HG03025 (cell line): ENCODE data around the gene ABCC3.

Experiments
- ATAC-seq: cut with Tn5 transposase; IDR thresholded peaks from one replicate; pipeline ENCODE4 v1.9.1; 2021; ENCODE audit warnings: mild to moderate bottlenecking, moderate library complexity; ENCODE audit not compliant: unreplicated experiment, low FRiP score

Gene ABCC3

GRCh38 chr17:50682938-50683337 is 48.3 kb downstream of the ABCC3 start:
- ATAC-seq, result no peak

GRCh38 chr17:50683434-50684287 is 49.0 kb downstream of the ABCC3 start:
- ATAC-seq, result no peak

GRCh38 chr17:50684288-50684611 is 49.6 kb downstream of the ABCC3 start:
- no peak for ATAC-seq

GRCh38 chr17:50684612-50685333 is 50.1 kb downstream of the ABCC3 start:
- no peak for ATAC-seq

- ATAC-seq, result no peak
Measured at GRCh38 chr17:50685334-50685665, 50.6 kb downstream of the ABCC3 start.

DNA sequence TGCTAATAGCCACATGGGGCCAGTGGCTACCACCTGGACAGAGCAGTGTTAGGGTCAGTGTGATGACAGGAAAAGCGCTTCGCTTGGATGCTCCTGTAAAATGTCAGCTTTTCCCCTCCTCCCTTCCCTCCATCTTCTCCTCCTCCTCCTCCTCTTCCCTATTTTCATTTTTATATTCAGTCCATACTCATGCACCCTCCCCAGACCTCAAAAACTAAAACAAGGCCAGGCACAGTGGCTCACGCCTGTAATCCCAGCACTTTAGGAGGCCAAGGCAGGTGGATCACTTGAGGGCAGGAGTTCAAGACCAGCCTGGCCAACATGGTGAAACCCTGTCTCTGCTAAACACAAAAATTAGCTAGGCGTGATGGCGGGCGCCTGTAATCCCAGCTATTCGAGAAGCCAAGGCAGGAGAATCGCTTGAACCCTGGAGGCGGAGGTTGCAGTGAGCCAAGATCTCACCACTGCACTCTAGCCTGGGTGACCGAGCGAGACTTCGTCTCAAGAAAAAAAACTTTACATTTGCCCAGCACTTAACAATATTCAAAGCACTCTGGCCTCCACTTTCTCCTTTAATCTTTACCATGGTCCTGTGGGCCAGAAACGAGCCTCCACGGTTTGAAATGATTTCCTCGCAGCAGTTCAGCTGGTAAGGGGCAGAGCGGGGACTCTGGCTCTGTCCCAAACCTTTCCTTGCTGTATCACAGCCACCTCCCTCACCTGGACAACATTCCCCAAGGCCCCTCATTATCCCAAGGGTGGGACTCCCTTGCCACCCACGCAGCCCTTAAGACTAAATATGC is 51.2 kb downstream of the ABCC3 start:
- no peak for ATAC-seq

DNA sequence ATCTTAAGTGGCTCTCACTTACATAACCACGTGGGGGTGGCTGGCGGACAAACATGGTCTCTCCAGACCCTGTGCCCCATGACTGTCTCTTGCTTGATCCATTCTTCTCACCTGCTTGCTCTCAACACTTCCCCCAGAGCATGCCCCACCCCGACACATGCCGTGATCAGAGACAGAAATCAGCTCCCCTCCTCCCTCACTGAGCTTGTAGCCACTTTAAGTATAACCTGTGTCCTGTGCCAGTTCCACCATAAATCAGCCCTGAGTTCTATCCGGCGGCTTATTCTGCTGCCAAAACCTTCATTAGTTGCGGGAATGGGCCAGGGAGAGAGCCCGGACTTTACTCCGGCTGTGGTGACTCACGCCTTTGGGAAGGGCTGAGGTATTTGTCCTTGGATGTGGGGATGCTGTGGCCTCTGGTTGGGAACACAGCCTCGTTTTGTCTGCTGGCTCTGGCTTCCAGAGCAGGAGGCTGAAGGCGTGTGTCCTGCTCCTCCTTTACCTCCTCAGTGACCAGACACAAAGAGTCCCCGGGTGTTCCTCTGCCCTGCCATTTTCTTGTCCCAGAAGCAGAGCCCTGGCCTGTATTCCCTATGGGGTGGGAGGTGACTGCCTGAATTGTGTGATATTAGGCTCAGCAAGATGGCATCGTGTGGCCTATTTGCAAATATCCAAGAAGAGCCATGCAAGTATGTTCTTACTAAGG is 52.0 kb downstream of the ABCC3 start:
- ATAC-seq, result no peak

DNA sequence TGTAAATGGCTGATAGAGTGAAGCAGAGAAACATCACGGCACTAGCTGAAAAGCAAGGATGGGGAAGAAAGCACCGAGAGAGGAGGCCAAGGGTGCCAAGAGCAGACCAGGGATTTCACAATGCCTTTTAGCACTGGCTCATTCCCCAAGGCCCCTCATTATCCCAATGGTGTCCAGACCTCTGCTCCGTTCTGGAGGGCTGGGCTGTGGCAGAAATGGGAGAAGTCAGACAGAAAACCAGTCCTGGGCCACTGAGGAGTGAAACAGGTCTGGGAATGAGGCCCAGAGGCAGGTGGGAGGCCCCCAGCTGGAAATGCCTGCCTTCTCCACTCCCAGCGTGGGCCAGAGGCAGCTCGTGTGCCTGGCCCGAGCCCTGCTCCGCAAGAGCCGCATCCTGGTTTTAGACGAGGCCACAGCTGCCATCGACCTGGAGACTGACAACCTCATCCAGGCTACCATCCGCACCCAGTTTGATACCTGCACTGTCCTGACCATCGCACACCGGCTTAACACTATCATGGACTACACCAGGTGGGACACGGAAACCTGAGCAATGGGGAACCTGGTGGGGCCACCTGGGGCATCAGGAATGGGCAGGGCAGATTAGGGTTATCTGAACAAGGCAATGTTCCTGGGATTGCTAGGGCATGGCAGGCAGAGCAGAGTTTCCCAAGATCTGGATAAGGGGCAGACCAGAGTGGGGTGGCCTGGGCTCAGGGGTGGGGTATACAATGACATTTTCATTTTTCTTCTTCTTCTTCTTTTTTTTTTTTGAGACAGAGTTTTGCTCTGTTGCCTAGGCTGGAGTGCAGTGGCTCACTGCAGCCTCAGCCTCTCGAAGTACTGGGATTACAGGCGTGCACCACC is 52.8 kb downstream of the ABCC3 start:
- ATAC-seq, result no peak

- ATAC-seq, result no peak
Measured at GRCh38 chr17:50688245-50688644, 53.6 kb downstream of the ABCC3 start.

DNA sequence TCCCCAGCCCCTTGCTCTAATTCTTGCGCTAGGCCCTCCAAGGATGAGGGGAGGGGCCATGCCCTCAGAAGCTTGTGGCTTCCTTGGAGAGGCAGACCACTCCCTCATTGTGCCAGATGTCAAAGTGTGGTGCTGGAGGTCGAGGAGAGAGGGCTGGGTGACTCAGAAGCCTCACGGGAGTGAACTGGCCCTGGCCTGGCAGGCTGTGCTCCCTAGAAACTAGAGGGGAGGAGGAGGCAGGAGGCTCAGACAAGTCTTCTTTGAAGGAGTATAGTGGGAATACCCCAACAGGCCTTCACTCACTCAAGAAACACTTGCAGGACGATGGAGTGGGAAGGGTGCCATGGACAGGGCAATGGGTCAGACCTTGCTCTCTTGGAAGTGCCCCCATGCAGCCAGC is 54.6 kb downstream of the ABCC3 start:
- ATAC-seq, result no peak

DNA sequence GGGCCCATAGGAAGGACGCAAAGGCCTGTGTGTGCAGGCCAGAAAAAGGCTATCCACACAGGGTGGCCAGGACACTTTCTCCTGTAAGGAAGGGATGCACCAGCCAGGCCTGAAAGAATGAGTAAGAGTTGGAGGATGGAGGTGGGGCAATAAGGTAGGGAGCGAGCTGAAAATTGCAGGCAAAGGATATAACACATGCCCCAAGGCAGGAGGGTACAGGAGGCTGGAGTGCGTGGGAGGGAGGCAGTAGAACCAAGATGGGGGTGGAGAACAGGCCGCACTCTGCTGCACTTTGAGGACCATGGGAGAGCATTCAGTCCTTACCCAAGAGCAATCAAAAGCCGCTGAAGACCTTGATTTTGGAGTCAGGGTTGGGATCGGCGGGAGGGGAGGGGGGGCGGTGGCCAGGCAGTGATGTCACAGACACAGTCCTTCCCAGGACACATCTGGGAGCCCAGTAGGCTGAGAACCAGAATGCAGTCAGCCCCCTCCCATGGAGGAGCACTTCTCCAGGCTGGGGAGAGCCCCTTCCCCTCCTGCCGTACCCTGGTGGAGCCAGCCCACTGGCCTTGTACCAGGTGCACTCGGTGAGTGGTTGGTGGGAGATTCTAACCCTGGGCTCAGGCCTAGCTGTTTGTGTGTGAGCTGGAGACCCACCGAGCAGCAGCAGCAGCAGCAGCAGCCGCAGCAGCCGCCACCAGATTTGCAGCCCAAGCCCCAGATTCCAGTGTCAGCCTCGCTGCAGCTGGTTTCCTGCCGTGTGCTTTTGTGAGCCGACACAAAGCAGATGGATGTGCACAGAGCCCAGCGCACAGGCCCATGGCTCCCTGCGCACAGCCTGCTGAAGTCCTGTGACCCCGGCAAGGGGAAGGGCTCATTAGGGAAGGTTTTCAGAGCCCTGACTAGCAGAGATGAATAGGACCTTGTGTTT is 55.5 kb downstream of the ABCC3 start:
- no peak for ATAC-seq

- no peak for ATAC-seq
Measured at GRCh38 chr17:50690887-50691549, 56.3 kb downstream of the ABCC3 start.

DNA sequence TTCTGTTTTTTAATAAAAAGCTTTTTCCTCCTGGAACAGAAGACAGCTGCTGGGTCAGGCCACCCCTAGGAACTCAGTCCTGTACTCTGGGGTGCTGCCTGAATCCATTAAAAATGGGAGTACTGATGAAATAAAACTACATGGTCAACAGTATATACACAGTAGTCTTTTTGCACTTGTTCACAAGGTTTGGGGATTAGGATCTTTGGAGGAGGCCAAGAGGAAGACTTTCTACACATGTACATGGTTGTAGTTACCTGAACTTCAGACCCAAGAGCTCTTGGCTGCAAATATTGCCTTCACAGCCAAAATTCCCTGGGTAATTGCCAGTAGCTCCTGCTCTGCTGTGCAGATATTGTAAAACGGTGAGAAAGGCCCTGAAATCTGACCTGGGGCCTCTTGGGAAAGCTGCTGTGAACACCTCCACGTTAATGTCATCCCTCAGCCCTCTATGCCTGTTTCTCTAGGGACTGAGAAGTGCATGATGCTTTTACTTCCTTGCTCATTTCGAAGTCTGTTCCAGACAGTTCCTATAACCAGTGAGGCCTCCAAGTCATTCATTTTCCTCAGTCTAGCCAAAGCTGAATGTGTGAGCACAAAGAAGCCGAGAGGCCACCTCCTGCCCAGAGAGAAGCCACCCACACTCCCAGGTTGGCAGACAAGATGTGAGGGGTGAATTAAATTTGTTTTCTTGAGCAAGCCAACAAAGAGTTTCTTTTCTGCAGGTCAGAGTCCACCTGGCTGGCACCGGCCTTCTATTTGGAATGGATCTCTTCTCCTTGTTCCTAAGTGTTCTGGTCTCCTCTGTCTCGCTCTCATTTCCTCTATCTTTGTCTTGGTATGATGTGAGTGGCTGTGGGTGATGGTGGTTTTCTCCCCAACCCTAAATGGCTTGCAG is 57.1 kb downstream of the ABCC3 start:
- no peak for ATAC-seq

GRCh38 chr17:50692448-50693035 is 57.9 kb downstream of the ABCC3 start:
- no peak for ATAC-seq

- ATAC-seq, result no peak
Measured at GRCh38 chr17:50693036-50693682, 58.5 kb downstream of the ABCC3 start.

DNA sequence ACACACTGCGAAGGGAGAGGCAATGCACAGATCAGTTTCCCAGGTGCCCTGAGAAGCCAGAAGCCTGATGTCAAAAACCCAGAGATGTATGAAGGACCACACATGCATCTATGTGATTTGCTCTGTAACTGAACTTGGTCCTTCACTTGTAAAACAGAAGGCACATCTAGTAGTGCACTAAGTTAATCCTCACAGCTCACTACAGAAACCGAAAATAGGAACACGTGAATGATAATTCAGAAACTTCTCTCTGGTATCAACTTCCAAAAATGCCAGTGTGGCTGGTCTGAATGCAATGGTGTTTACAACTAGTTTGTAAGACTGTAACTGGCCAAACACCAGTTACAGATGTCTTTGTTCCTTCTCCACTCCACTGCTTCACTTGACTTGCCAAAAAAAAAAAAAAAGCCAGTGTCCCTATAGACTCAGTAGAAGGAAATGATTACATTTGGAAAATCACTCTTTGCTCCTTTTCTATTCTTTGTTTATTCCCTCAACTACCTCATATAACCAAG is 61.7 kb downstream of the ABCC3 start:
- ATAC-seq, result no peak
